Esophagus muscularis mucosa (tissue), 4 donors: ENCODE measurements around the gene PDE4D.

Experiments used
- EP300 ChIP-seq: sonication (generic); formaldehyde crosslinking; IDR thresholded peaks from one replicate; pipeline ENCODE4 v1.6.1; 2017; ENCODE audit warnings: antibody characterized with exemption
- POLR2A ChIP-seq: fragments of 450-650 bp; IDR thresholded peaks from one replicate; pipeline ENCODE4 v1.6.1; 2017; ENCODE audit warnings: antibody characterized with exemption, moderate library complexity, mild to moderate bottlenecking, low read depth
- POLR2AphosphoS5 ChIP-seq, 2 donors: sonication (generic); formaldehyde crosslinking; IDR thresholded peaks; one replicate each; pipeline ENCODE4 v1.6.1; 2017; ENCODE audit warnings: antibody characterized with exemption in 2 of 2
- TF ChIP-seq, protein P1 (sequence below), 3 experiments: fragments of 200-600 bp in 2 of 3; fragments of 450-650 bp in 1 of 3; sonication (generic) in 2 of 3; IDR thresholded peaks; one replicate each; pipeline ENCODE4 v1.5.1; 2017 to 2019; ENCODE audit warnings: antibody characterized with exemption in 3 of 3, mild to moderate bottlenecking in 2 of 3, moderate library complexity in 1 of 3

DNA sequence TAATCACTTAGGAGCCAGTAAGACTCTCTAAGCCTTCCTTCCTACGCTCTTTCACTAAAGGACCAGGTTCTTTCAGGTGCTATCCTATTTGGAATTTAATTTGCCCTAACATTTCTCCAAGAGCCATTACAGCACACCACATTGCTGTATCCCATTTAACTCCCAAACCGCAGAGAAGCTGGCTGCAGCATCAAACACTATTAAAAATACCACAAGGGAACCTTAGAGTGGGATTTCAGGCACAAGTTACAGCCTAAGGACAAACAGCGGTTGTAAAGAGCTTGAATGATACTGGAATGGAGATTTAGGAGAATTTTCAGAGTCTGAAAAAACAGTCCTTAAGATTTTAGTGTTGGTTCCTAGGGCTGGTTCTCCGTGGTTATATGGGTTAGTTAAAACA, 744.3 kb downstream of the PDE4D start:
- TF ChIP-seq POLR2AphosphoS5 (IDR thresholded peaks at IDR 0.05) = no peak
- TF ChIP-seq, protein P1, sequence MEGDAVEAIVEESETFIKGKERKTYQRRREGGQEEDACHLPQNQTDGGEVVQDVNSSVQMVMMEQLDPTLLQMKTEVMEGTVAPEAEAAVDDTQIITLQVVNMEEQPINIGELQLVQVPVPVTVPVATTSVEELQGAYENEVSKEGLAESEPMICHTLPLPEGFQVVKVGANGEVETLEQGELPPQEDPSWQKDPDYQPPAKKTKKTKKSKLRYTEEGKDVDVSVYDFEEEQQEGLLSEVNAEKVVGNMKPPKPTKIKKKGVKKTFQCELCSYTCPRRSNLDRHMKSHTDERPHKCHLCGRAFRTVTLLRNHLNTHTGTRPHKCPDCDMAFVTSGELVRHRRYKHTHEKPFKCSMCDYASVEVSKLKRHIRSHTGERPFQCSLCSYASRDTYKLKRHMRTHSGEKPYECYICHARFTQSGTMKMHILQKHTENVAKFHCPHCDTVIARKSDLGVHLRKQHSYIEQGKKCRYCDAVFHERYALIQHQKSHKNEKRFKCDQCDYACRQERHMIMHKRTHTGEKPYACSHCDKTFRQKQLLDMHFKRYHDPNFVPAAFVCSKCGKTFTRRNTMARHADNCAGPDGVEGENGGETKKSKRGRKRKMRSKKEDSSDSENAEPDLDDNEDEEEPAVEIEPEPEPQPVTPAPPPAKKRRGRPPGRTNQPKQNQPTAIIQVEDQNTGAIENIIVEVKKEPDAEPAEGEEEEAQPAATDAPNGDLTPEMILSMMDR (IDR thresholded peaks at IDR 0.05) = no peak
- TF ChIP-seq POLR2A = no peak
- no peak for TF ChIP-seq EP300
